ENCODE measurements around the gene GNB1.

GRCh38 chr1:1758692-1759455, 132.0 kb downstream of the GNB1 start:
- no peak for TF ChIP-seq EP300 (IDR thresholded peaks at IDR 0.05)
- peak in 1 of 4 donors; percentile 23 for TF ChIP-seq POLR2AphosphoS5 (IDR thresholded peaks at IDR 0.05)
- TF ChIP-seq, protein P1, sequence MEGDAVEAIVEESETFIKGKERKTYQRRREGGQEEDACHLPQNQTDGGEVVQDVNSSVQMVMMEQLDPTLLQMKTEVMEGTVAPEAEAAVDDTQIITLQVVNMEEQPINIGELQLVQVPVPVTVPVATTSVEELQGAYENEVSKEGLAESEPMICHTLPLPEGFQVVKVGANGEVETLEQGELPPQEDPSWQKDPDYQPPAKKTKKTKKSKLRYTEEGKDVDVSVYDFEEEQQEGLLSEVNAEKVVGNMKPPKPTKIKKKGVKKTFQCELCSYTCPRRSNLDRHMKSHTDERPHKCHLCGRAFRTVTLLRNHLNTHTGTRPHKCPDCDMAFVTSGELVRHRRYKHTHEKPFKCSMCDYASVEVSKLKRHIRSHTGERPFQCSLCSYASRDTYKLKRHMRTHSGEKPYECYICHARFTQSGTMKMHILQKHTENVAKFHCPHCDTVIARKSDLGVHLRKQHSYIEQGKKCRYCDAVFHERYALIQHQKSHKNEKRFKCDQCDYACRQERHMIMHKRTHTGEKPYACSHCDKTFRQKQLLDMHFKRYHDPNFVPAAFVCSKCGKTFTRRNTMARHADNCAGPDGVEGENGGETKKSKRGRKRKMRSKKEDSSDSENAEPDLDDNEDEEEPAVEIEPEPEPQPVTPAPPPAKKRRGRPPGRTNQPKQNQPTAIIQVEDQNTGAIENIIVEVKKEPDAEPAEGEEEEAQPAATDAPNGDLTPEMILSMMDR (IDR thresholded peaks at IDR 0.05): no peak

Measured in sigmoid colon (tissue), 4 donors.